Activated CD4-positive, CD25-positive, alpha-beta regulatory T cell treated with anti-CD3 and anti-CD28 coated beads, Interleukin-2, amount 50 U/mL, for 16 hours (primary cell): Measurements from ENCODE around the gene LMO3.

Experiments used
- DNase-seq: peaks from one replicate; pipeline ENCODE4 v3.0.0-alpha.2; 2020; ENCODE audit warnings: low read depth, low spot score

Gene LMO3

GRCh38 chr12:16600525-16600924 is 5.4 kb downstream of the LMO3 start:
- no peak for DNase-seq

GRCh38 chr12:16599081-16599480 is 6.9 kb downstream of the LMO3 start:
- no peak for DNase-seq

- DNase-seq, result no peak
Measured at GRCh38 chr12:16594797-16595196, 11.2 kb downstream of the LMO3 start.

GRCh38 chr12:16593546-16593945 is 12.4 kb downstream of the LMO3 start:
- DNase-seq, result no peak

GRCh38 chr12:16590645-16591044 is 15.3 kb downstream of the LMO3 start:
- DNase-seq, result no peak

GRCh38 chr12:16588812-16589211 is 17.1 kb downstream of the LMO3 start:
- DNase-seq, result no peak

GRCh38 chr12:16587514-16587913 is 18.4 kb downstream of the LMO3 start:
- no peak for DNase-seq

GRCh38 chr12:16587110-16587453 is 18.9 kb downstream of the LMO3 start:
- no peak for DNase-seq

GRCh38 chr12:16586350-16587109 is 19.4 kb downstream of the LMO3 start:
- DNase-seq, result no peak

- DNase-seq, result no peak
Measured at GRCh38 chr12:16585781-16586180, 20.2 kb downstream of the LMO3 start.

- DNase-seq, result no peak
Measured at GRCh38 chr12:16583969-16584745, 21.8 kb downstream of the LMO3 start.

- no peak for DNase-seq
Measured at GRCh38 chr12:16581416-16581815, 24.5 kb downstream of the LMO3 start.

GRCh38 chr12:16579041-16579440 is 26.9 kb downstream of the LMO3 start:
- no peak for DNase-seq

GRCh38 chr12:16573398-16574077 is 32.4 kb downstream of the LMO3 start:
- DNase-seq, result no peak

- no peak for DNase-seq
Measured at GRCh38 chr12:16568873-16569272, 37.1 kb downstream of the LMO3 start.

- no peak for DNase-seq
Measured at GRCh38 chr12:16564675-16565074, 41.3 kb downstream of the LMO3 start.

GRCh38 chr12:16563504-16563903 is 42.5 kb downstream of the LMO3 start:
- DNase-seq, result no peak

GRCh38 chr12:16562921-16563320 is 43.0 kb downstream of the LMO3 start:
- no peak for DNase-seq

GRCh38 chr12:16562435-16562834 is 43.5 kb downstream of the LMO3 start:
- no peak for DNase-seq

- no peak for DNase-seq
Measured at GRCh38 chr12:16560273-16560672, 45.7 kb downstream of the LMO3 start.

GRCh38 chr12:16555630-16556029 is 50.3 kb downstream of the LMO3 start:
- DNase-seq, result no peak

- DNase-seq, result no peak
Measured at GRCh38 chr12:16553457-16553856, 52.5 kb downstream of the LMO3 start.

- DNase-seq, result no peak
Measured at GRCh38 chr12:16552301-16552700, 53.7 kb downstream of the LMO3 start.
